Breast epithelium (tissue), 3 donors: ENCODE results near the gene MRPS14.

Source experiments
- CTCF ChIP-seq, 3 donors: fragments of 450-650 bp; IDR thresholded peaks; one replicate each; pipeline ENCODE4 v1.5.1; 2016 to 2017; ENCODE audit warnings: antibody characterized with exemption in 3 of 3, mild to moderate bottlenecking in 3 of 3, moderate library complexity in 3 of 3
- POLR2A ChIP-seq: fragments of 450-650 bp; IDR thresholded peaks from one replicate; pipeline ENCODE4 v1.6.1; 2016; ENCODE audit warnings: antibody characterized with exemption, mild to moderate bottlenecking, moderate library complexity

GRCh38 chr1:175042650-175043049 is 19.4 kb upstream of the MRPS14 start:
- TF ChIP-seq CTCF (IDR thresholded peaks at IDR 0.05) (no peak), POLR2A (no peak)
